ENCODE data around the gene PNPLA5. TPM values are rescaled to one million over a fixed set of nuclear protein-coding genes. Genes with fewer than 3 reads are reported as not detected.

Gene PNPLA5
- total RNA-seq, 1 experiment from 2014 or later: not detected

GRCh38 chr22:43884600-43885318 is 7.1 kb downstream of the PNPLA5 start:
- Histone ChIP-seq H4K20me1 (ENCODE audit: low read length) (no peaks in the 10 kb centered on the region), H3K4me3 (ENCODE audit: low read length) (no peak overlapping the region), H3K4me2 (ENCODE audit: low read length) (no peak overlapping the region), H3K79me2 (ENCODE audit: low read length) (no peaks in the 10 kb centered on the region), H3K9me3 (ENCODE audit: low read length) (no peaks in the 10 kb centered on the region), H3F3A (ENCODE audit: low read length, unreplicated experiment) (no peaks in the 10 kb centered on the region), H3K27me3 (ENCODE audit: low read length) (no peaks in the 10 kb centered on the region), H3K4me1 (ENCODE audit: insufficient read depth, low read length) (no peaks in the 10 kb centered on the region), H3K9me2 (replicated peaks; ENCODE audit: low read length) (no peaks in the 10 kb centered on the region), H3K36me3 (ENCODE audit: low read depth, low read length) (no peaks in the 10 kb centered on the region), H3K27ac (ENCODE audit: low read length) (no peak overlapping the region), H2AFZ (ENCODE audit: low read length) (0 out of 2 replicates have a peak overlapping the region, but pooled peaks have one; percentile 34), H3K9ac (ENCODE audit: low read length) (no peak overlapping the region)
- CTCF ChIA-PET: interaction anchor here (0.5 to 1.5 kb wide), 2 partner anchors 61 to 67 kb away, joined by 4 to 7 read pairs; no protein-coding TSS in a partner anchor
- ATAC-seq (peak; percentile 46), DNase-seq (peak; percentile 54)
- TF ChIP-seq EZH2phosphoT487 (IDR thresholded peaks at IDR 0.05; ENCODE audit: borderline replicate concordance, low read length): no peak
- peak; percentile 67 for TF ChIP-seq CTCF (conservative IDR thresholded peaks at IDR 0.05; ENCODE audit: low read depth, low read length)
- POLR2A ChIA-PET (ENCODE audit: unreplicated experiment): no interaction called here
- intact Hi-C loops (cut with micrococcal nuclease): no loop called here
- no TSS peak for BruUV-seq (replicated peaks)

GRCh38 chr22:43883719-43884415 is 7.9 kb downstream of the PNPLA5 start:
- DNase-seq: no peak
- Histone ChIP-seq H3K4me3 (ENCODE audit: low read length) (no peak overlapping the region), H3F3A (ENCODE audit: low read length, unreplicated experiment) (no peaks in the 10 kb centered on the region), H3K9ac (ENCODE audit: low read length) (no peak overlapping the region), H3K4me2 (ENCODE audit: low read length) (no peak overlapping the region), H3K27me3 (ENCODE audit: low read length) (no peaks in the 10 kb centered on the region), H3K9me3 (ENCODE audit: low read length) (no peaks in the 10 kb centered on the region), H3K4me1 (ENCODE audit: insufficient read depth, low read length) (no peaks in the 10 kb centered on the region), H3K27ac (ENCODE audit: low read length) (no peak overlapping the region), H2AFZ (ENCODE audit: low read length) (no peak overlapping the region), H4K20me1 (ENCODE audit: low read length) (no peaks in the 10 kb centered on the region), H3K79me2 (ENCODE audit: low read length) (no peaks in the 10 kb centered on the region), H3K9me2 (replicated peaks; ENCODE audit: low read length) (no peaks in the 10 kb centered on the region), H3K36me3 (ENCODE audit: low read depth, low read length) (no peaks in the 10 kb centered on the region)
- ATAC-seq: no peak
- no peak for TF ChIP-seq EZH2 (IDR thresholded peaks at IDR 0.05; ENCODE audit: low read length, unreplicated experiment)
- no peak for TF ChIP-seq CTCF (conservative IDR thresholded peaks at IDR 0.05; ENCODE audit: low read depth, low read length)
- no peak for TF ChIP-seq EZH2phosphoT487 (IDR thresholded peaks at IDR 0.05; ENCODE audit: borderline replicate concordance, low read length)
- CTCF ChIA-PET: interaction anchor here (0.7 to 1.5 kb wide), 6 partner anchors 14 to 62 kb away, joined by 3 to 10 read pairs (median 6); no protein-coding TSS in a partner anchor
- intact Hi-C loops (cut with micrococcal nuclease): no loop called here
- POLR2A ChIA-PET (ENCODE audit: unreplicated experiment): no interaction called here
- BruUV-seq (replicated peaks): no TSS peak
